HG03460 (cell line): ENCODE data around the gene MAN2A2.
"Not testable (repeated sequence)": the region's sequence is repeated elsewhere in the genome, so short reads cannot be mapped to it uniquely, and the experiment has no call there.

Experiments used
- ATAC-seq: cut with Tn5 transposase; IDR thresholded peaks from one replicate; pipeline ENCODE4 v1.9.1; 2021; ENCODE audit not compliant: unreplicated experiment

Gene MAN2A2

DNA sequence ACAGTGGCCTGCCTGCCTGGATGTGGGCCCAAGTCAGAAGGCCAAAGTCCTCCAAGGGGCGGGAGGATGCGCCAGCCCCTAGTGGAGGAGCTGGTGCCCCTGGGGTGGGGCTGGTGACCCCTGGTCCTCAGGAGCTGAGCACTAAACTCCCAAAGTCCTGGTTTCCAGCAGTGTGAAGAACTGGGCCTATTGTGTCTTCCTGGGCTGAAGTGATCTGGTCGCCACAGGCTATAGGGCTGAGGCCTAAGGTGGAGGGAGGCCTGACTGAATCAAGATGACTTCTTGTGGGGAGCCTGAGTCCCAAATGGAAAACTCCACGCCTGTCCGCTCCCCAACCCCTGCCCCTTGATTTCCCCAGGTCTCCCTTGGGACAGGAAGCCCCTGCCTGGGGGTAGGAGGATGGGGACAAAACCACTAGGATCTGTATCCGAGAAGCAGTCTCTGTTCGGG, 19.6 kb upstream of the MAN2A2 start:
- ATAC-seq = no peak

DNA sequence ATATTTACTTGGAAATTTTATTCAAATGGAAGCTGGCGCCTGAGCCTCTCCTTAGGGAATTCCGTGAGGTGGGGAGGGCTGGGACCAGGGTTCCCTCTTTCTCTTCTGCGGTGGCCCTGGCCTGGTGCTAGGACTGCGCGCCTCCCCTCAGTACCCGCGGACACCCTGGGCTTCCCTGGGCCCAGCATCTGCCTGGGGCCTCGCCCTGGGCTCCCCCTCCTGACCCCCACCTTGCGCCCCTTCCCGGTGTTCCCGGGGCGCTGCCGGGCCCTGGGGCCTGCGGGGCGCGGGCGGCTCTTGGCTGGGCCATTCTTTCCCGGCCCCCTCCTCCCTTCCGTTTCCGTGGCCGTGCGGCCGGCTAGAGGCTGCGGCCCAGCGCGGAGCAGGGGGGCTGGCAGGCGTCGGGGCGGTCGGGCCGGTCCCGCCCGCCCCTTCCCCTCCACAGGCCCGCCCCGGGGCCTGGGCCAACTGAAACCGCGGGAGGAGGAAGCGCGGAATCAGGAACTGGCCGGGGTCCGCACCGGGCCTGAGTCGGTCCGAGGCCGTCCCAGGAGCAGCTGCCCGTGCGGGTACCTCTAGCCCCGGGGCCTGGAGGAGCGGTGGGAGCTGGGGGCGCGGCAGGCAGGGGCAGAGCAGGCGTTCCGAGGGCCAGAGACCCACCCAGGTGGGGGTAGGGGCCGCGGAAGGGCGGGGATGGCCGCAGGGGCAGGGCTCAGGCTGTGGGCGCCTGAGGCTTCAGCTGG, 19.0 kb upstream of the MAN2A2 start, which contains the start of gene FES:
Gene FES (plus strand): TSS at position 529 of the 743 bp plus-strand sequence. CDS start 542 bp downstream, outside the sequence.
- ATAC-seq = peak; percentile 34

DNA sequence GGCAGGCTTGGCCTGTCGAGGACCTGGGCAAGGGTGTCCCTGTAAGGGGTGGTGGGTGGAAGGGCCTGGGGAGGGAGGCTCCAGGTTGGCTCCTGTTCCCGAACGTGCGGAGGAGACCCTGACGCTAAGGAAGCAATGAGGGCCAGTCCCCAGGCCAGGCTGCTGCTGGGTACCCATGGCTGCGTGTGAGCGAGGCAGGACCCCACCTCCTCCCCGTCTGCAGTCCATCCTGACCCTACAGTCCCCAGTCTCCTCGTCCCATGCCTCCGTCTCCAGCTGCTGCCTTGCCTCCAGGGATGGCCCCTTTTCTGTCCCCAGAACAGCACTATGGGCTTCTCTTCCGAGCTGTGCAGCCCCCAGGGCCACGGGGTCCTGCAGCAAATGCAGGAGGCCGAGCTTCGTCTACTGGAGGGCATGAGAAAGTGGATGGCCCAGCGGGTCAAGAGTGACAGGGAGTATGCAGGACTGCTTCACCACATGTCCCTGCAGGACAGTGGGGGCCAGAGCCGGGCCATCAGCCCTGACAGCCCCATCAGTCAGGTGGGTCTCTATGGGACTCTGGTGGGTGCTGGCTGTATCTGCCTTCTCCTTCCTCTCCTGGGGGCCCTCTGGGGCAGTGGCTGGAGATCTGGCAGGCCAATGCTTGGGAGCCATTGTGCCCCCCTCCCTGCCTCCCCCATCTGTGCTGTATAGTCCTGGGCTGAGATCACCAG, 18.2 kb upstream of the MAN2A2 start:
- ATAC-seq = peak; percentile 1

DNA sequence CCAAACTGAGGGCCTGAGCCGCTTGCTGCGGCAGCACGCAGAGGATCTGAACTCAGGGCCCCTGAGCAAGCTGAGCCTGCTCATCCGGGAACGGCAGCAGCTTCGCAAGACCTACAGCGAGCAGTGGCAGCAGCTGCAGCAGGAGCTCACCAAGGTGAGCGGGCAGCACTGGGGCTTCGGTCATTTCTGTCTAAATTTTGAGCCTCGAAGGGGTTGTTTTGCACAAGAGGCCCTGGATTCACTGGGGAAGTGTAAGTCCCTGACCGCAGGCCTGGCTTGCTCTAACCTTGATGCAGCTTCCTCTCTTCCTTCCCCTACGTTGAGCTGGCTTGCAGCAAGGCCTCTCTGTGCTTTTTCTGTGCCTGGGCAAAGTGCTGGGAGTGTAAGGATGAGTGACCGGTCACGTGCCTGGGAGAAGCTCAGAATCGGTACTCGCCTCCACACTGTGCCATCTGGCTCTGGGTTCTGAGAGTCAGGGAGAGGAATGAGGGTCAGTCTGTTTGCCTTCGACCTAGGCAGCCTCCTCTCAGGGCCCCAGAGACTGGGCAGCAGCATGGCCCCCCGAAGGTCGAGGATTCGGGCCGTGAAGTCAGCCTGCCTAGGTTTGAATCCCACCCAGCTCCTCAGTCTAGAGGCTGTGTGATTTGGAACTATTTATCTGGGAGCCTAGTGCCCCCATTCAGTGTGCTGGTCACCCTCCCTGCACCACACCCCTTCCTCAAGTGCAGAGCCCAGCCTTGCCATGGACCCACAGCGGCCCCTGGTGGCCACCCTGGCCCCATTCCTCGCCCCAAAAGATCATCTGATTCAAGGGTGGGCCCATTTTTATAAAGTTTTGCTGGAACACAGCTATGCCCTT, 17.4 kb upstream of the MAN2A2 start:
- peak; percentile 54 for ATAC-seq

DNA sequence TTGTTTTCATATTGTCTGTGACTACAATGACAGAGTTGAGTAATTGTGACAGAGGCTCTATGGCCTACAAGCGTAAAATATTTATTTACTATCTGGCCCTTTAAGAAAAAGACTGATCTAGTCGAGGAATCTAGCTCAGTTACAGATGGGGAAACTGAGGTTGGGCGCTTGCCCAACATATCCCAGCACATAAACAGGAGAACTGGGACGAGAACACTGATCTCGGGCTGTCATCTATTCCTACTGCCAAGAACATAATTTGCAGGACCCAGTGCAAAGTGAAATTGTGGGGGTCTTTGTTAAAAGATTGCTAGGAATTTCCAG, 16.8 kb upstream of the MAN2A2 start:
- no peak for ATAC-seq

DNA sequence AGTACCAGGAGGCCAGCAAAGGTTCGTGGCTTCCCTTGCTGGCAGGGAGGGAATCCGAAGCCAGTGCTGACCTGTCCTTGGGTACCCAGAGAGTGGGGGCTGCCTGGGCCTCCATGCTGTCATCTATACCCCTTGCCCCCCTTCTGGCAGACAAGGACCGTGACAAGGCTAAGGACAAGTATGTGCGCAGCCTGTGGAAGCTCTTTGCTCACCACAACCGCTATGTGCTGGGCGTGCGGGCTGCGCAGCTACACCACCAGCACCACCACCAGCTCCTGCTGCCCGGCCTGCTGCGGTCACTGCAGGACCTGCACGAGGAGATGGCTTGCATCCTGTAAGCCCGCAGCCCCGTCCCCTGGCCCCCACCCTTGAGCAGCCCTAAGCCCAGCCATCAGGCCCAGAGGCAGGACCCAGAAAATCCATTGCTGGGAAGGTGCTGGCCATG, 16.0 kb upstream of the MAN2A2 start:
- ATAC-seq = no peak

DNA sequence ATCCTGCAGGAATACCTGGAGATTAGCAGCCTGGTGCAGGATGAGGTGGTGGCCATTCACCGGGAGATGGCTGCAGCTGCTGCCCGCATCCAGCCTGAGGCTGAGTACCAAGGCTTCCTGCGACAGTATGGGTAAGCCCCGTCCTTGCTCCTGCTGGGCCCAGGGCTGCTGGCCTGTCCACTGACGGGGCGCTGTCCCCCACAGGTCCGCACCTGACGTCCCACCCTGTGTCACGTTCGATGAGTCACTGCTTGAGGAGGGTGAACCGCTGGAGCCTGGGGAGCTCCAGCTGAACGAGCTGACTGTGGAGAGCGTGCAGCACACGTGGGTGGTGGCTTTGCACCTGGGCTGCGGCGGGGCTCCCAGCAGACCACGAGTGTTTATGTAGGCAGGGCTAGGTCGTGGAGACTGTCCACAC, 13.8 kb upstream of the MAN2A2 start:
- ATAC-seq = no peak

DNA sequence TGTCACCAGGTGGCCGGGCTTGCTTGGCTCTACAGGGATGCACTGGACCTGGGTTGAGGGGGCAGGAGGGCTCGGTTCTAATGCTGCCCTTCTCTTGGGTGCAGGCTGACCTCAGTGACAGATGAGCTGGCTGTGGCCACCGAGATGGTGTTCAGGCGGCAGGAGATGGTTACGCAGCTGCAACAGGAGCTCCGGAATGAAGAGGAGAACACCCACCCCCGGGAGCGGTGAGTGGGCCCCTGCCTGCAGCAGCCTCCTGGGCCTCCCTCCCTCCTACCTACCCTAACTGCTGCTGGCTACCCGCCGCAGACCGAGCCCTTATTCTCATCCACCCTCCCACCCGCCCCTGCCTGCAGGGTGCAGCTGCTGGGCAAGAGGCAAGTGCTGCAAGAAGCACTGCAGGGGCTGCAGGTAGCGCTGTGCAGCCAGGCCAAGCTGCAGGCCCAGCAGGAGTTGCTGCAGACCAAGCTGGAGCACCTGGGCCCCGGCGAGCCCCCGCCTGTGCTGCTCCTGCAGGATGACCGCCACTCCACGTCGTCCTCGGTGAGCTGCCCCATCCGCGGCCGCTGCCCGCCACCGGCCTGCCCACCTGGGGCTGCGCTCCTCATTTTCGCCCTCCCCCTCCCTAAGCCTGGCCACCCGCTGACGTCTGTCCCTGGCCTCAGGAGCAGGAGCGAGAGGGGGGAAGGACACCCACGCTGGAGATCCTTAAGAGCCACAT, 13.2 kb upstream of the MAN2A2 start:
- ATAC-seq = no peak

DNA sequence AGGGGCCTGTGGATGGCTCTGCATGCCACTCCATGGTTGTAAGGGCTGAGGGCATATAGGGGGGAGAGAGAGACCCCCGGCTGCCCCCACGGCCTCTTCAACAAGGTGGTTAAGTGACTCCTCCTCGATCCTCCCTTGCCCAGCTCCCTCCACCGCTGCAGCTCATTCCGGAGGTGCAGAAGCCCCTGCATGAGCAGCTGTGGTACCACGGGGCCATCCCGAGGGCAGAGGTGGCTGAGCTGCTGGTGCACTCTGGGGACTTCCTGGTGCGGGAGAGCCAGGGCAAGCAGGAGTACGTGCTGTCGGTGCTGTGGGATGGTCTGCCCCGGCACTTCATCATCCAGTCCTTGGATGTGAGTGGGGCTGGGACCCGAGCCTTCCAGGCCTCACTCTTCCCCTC, 12.3 kb upstream of the MAN2A2 start:
- no peak for ATAC-seq

DNA sequence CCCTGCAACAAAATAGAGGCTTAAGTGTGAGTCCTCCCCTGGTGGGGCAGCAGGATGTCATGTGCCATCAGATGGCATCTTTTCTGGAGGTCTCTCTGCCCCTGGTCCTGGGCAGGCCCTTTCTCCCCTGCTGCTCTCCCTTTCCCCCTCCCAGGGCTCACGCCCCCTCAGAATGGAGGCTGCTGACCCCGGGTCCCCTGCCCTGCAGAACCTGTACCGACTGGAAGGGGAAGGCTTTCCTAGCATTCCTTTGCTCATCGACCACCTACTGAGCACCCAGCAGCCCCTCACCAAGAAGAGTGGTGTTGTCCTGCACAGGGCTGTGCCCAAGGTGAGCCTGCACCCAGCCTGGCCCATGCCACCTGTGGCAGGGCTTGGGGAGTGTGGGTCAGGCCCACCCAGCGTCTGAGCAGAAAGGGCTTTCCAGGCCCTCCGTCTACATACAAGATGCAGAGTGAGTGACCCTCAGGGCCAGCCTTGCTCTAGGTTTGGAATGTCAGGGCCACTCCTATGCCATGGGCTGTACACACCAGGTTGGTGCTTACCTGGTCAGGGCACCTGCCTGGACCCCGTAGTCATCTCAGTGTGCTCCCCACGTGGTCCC, 11.7 kb upstream of the MAN2A2 start:
- ATAC-seq = no peak

DNA sequence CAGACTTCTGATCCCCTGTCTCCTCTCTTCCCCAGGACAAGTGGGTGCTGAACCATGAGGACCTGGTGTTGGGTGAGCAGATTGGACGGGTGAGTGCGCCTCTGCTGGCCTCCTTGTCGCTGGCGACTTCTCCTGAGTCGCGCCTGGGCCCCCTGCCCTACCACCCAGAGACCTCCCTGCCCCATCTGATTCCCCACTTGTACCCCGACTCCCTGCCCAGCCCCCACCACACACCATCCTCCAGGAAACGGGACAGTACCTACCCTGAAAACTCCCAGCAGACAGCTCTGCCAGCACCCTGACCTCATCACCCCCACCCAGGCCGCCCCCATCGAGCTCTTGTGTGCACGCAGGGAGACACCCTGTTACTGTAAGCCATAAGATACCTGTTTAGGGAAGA, 11.1 kb upstream of the MAN2A2 start:
- ATAC-seq = no peak

DNA sequence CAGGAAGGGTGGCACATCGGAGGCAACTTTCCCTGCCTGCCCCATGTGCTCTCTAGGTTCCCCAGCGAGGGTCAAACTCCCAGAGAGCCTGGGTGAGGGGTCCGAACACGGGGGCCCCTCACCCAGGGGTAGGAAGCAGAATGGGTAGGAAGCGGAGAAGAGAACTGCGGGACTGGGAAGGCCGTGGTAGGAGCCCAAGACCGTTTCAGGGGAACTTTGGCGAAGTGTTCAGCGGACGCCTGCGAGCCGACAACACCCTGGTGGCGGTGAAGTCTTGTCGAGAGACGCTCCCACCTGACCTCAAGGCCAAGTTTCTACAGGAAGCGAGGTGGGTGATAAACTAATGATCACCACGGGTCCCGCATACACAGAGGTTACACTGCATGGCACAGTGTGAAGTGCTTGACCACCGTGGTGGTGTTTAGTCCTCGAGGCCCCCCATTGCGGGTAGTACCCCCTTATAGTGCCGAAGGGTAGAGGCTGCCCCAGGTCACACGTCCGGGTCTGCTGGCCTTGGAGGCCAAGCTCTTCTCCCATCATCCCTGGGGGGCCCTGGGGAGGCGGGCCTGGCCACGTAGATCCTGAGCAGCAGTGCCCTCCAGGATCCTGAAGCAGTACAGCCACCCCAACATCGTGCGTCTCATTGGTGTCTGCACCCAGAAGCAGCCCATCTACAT, 10.5 kb upstream of the MAN2A2 start:
- no peak for ATAC-seq

DNA sequence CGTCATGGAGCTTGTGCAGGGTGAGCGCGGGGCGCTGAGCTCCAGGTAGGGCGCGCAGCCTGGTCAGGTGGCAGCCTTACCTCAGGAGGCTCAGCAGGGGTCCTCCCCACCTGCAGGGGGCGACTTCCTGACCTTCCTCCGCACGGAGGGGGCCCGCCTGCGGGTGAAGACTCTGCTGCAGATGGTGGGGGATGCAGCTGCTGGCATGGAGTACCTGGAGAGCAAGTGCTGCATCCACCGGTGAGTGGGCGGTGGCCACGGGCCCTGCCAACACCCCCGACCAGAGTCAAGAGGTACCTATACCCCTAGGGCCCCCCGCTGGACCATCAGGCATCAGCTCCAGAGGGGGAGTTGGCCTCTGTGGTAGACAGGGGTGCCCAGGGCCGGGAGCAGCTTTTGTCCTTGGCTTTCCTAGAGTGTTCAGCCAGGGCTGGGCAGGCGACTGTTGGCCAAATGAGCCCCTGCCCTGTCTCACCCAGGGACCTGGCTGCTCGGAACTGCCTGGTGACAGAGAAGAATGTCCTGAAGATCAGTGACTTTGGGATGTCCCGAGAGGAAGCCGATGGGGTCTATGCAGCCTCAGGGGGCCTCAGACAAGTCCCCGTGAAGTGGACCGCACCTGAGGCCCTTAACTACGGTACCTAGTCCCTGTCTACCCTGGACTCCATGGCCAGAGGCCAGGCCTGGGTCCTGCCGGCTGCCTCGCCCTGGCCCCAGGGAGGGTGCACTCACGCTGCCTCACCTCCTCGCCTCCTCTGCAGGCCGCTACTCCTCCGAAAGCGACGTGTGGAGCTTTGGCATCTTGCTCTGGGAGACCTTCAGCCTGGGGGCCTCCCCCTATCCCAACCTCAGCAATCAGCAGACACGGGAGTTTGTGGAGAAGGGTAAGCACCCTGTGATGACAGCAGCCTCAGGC, 9.7 kb upstream of the MAN2A2 start:
- ATAC-seq = no peak

DNA sequence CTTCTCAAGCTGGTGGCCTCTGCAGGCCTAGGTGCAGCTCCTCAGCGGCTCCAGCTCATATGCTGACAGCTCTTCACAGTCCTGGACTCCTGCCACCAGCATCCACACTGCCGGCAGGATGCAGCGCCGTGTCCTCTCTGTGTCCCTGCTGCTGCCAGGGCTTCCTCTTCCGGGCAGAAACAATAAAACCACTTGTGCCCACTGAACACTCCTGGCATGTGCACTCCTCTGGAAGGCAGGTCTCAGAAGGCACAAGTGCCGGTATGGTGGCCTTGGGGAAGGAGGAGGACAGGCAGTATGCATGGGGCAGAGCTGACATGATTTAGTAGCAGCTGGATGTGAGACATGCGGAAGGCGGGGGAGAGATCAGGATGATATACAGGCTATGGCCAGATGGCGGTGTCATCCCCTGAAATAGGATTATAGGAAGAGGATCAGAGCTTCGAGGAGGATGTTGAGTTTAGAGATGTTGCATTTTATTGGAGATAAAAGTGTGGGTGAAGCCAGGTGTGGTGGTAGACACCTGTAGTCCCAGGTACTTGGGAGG, 7.5 kb upstream of the MAN2A2 start:
- no peak for ATAC-seq

DNA sequence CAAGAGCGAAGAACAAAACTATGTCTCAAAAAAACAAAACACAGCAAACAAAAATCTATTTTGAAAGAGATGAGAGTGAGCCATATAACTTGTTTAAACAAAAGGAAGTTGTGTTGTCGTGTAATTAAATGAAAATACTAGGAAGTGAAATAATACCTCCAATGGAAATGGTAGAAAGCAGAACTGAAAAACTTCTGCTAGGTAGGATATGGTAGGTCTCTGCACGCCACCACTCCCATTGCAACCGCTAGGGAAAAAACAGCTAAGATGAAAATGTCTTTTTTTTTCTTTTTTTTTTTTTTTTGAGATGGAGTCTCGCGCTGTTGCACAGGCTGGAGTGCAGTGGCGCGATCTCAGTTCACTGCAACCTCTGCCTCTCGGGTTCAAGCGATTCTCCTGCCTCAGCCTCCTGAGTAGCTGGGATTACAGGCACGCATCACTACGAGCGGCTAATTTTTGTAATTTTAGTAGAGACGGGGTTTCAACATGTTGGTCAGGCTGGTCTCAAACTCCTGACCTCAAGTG, 5.9 kb upstream of the MAN2A2 start:
- not testable (repeated sequence) for ATAC-seq

DNA sequence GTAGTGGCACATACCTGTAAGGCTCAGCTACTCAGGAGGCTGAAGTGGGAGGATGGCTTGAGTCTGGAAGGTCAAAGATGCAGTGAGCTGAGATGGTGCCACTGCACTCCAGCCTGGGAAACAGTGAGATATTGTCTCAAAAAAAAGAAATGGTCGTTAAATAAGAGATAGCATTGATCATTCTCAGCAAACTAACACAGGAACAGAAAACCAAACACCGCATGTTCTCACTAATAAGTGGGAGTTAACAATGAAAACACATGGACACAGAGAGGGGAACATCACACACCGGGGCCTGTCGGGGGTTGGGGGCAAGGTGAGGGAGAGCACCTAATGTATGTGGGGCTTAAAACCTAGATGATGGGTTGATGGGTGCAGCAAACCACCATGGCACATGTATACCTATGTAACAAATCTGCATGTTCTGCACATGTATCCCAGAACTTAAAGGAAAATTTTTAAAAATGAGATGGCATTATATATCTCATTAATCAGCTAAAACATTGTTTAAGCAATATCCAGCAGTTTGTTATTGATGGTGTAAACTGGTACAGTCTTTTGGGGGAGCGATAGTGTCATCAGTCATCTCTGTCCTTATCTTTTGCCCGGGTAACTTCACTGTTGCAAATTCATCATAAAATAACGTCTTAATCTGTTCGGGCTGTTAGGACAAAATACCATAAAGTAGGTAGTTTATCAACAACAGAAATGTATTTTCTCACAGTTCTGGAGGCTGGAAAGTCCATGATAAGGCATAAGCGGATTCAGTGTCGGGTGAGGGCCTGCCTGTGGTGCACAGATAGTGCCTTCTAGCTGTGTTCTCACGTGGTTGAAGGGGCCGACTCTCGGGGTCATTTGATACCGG, 1.7 kb upstream of the MAN2A2 start:
- ATAC-seq = no peak

DNA sequence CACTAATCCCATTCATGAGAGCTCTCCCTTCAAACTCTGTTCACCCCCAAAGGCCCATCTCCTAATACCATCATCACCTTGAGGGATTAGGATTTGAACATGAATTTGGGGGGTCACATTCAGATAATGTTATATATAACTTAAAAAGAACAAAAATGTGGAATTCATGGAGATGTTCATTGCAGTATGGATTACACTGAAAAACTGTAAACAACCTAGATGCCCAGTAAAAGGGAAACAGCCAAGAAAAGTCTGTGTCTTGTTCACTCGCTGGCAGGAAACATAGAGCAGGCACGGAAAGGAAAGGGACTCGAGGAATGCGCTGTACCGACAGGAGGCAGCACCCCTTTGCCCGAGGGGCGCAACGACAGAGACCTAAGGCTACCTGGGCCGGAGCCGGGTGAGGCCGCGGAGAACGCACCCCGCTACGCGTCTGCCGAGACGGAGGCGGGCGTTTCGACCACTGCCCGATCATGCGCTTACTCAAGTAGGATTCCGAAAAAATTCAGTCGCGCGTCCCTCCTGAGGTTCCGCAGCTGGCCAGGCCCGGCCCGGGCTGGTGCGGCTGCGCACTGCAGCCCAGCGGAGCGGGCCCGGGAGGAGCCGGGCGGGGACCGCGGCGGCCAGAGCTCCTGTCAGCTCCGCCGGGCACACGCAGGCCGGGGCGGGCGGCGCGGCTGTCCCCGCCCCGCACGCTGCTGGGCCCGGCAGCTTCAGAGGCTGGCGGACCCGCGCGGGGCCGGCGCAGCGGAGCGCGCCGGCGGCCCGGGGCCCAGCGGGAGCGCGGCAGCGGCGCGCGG, 862 bp upstream of the MAN2A2 start:
- peak; percentile 63 for ATAC-seq
